ENCODE measurements around the gene STON2. TPM values are rescaled to one million over a fixed set of nuclear protein-coding genes. Genes with fewer than 3 reads are reported as not detected.
A peak's percentile ranks its signal among the peaks of the same experiment; 100 is the strongest.
"Not testable (repeated sequence)": the region's sequence is repeated elsewhere in the genome, so short reads cannot be mapped to it uniquely, and the experiment has no call there.

The STON2 gene
- total RNA-seq, 1 donor from 2014 or later: 91.9 TPM

GRCh38 chr14:81268016-81268416 is 132.1 kb downstream of the STON2 start:
- peak; percentile 25 for DNase-seq (ENCODE audit: low read depth)

GRCh38 chr14:81265636-81266169 is 134.4 kb downstream of the STON2 start:
- no peak for DNase-seq (ENCODE audit: low read depth)

- no peak for DNase-seq (ENCODE audit: low read depth)
These were observed 135.5 kb downstream of the STON2 start for GRCh38 chr14:81264671-81265070.

GRCh38 chr14:81263777-81264410 is 136.2 kb downstream of the STON2 start:
- no peak for DNase-seq (ENCODE audit: low read depth)

- DNase-seq (ENCODE audit: low read depth): no peak
These were observed 138.9 kb downstream of the STON2 start for GRCh38 chr14:81261176-81261575.

- DNase-seq (ENCODE audit: low read depth): no peak
These were observed 139.4 kb downstream of the STON2 start for GRCh38 chr14:81260732-81261131.

GRCh38 chr14:81256289-81256960 is 143.7 kb downstream of the STON2 start:
- DNase-seq (ENCODE audit: low read depth): peak; percentile 55

GRCh38 chr14:81252278-81252677 is 147.8 kb downstream of the STON2 start:
- DNase-seq (ENCODE audit: low read depth): no peak

- peak; percentile 79 for DNase-seq (ENCODE audit: low read depth)
These were observed 152.8 kb downstream of the STON2 start for GRCh38 chr14:81247271-81247766.

GRCh38 chr14:81246461-81247270 is 153.5 kb downstream of the STON2 start:
- DNase-seq (ENCODE audit: low read depth): peak; percentile 23

GRCh38 chr14:81245771-81246170 is 154.4 kb downstream of the STON2 start:
- no peak for DNase-seq (ENCODE audit: low read depth)

GRCh38 chr14:81244431-81244830 is 155.7 kb downstream of the STON2 start:
- DNase-seq (ENCODE audit: low read depth): not testable (repeated sequence)

- DNase-seq (ENCODE audit: low read depth): no peak
These were observed 156.6 kb downstream of the STON2 start for GRCh38 chr14:81243499-81243898.

- DNase-seq (ENCODE audit: low read depth): not testable (repeated sequence)
These were observed 163.3 kb downstream of the STON2 start for GRCh38 chr14:81236849-81237248.

- no peak for DNase-seq (ENCODE audit: low read depth)
These were observed 164.0 kb downstream of the STON2 start for GRCh38 chr14:81236138-81236537.

GRCh38 chr14:81235096-81235495 is 165.0 kb downstream of the STON2 start:
- DNase-seq (ENCODE audit: low read depth): no peak

GRCh38 chr14:81234278-81234677 is 165.8 kb downstream of the STON2 start:
- peak; percentile 44 for DNase-seq (ENCODE audit: low read depth)

- no peak for DNase-seq (ENCODE audit: low read depth)
These were observed 166.5 kb downstream of the STON2 start for GRCh38 chr14:81233615-81234014.

- DNase-seq (ENCODE audit: low read depth): no peak
These were observed 168.6 kb downstream of the STON2 start for GRCh38 chr14:81231540-81231939.

- DNase-seq (ENCODE audit: low read depth): no peak
These were observed 175.9 kb downstream of the STON2 start for GRCh38 chr14:81224222-81224621.

GRCh38 chr14:81223788-81224187 is 176.3 kb downstream of the STON2 start:
- not testable (repeated sequence) for DNase-seq (ENCODE audit: low read depth)

GRCh38 chr14:81222691-81223090 is 177.4 kb downstream of the STON2 start:
- DNase-seq (ENCODE audit: low read depth): peak; percentile 86

Data from renal cortical epithelial cell (primary cell).